Measurements from ENCODE around the gene CEBPZ.
"Not testable (repeated sequence)": the region's sequence is repeated elsewhere in the genome, so short reads cannot be mapped to it uniquely, and the experiment has no call there.

The CEBPZ gene

GRCh38 chr2:37224063-37224462 is 7.3 kb downstream of the CEBPZ start:
- FAIRE-seq, result no peak
- DNase-seq (ENCODE audit: low spot score), result no peak

GRCh38 chr2:37223131-37223530 is 8.3 kb downstream of the CEBPZ start:
- DNase-seq (ENCODE audit: low spot score) (no peak), FAIRE-seq (no peak)

GRCh38 chr2:37219046-37219445 is 12.3 kb downstream of the CEBPZ start:
- FAIRE-seq, result no peak
- no peak for DNase-seq (ENCODE audit: low spot score)

- DNase-seq (ENCODE audit: low spot score) (no peak), FAIRE-seq (no peak)
These were observed 16.1 kb downstream of the CEBPZ start for GRCh38 chr2:37215250-37215649.

GRCh38 chr2:37211939-37212338 is 19.5 kb downstream of the CEBPZ start:
- no peak for FAIRE-seq
- no peak for DNase-seq (ENCODE audit: low spot score)

GRCh38 chr2:37211212-37211611 is 20.2 kb downstream of the CEBPZ start:
- DNase-seq (ENCODE audit: low spot score) (no peak), FAIRE-seq (no peak)

- not testable (repeated sequence) for FAIRE-seq; DNase-seq (ENCODE audit: low spot score)
These were observed 24.6 kb downstream of the CEBPZ start for GRCh38 chr2:37206760-37207159.

GRCh38 chr2:37205689-37206341 is 25.6 kb downstream of the CEBPZ start:
- FAIRE-seq, result no peak
- no peak for DNase-seq (ENCODE audit: low spot score)

GRCh38 chr2:37205071-37205661 is 26.2 kb downstream of the CEBPZ start:
- FAIRE-seq; DNase-seq (ENCODE audit: low spot score): not testable (repeated sequence)

- DNase-seq (ENCODE audit: low spot score) (no peak), FAIRE-seq (no peak)
These were observed 27.7 kb downstream of the CEBPZ start for GRCh38 chr2:37203708-37204107.

GRCh38 chr2:37201766-37202165 is 29.6 kb downstream of the CEBPZ start:
- no peak for DNase-seq (ENCODE audit: low spot score)
- no peak for FAIRE-seq

GRCh38 chr2:37201208-37201607 is 30.2 kb downstream of the CEBPZ start:
- no peak for FAIRE-seq

GRCh38 chr2:37198681-37199065 is 32.7 kb downstream of the CEBPZ start:
- FAIRE-seq, result no peak
- DNase-seq (ENCODE audit: low spot score), result no peak

More at GRCh38 chr2:37201208-37201607, 30.2 kb downstream of the CEBPZ start:
- DNase-seq (ENCODE audit: low spot score), result no peak

GRCh38 chr2:37196320-37197195 is 34.8 kb downstream of the CEBPZ start, which contains the start of gene CEBPZOS:
Gene CEBPZOS, plus strand, starts transcription at chr2:37196496. Its CDS starts 3,209 bp downstream, at chr2:37199705.
- DNase-seq (ENCODE audit: low spot score), result peak; percentile 89
- FAIRE-seq, result peak; percentile 94

- FAIRE-seq; DNase-seq (ENCODE audit: low spot score): not testable (repeated sequence)
These were observed 35.5 kb downstream of the CEBPZ start for GRCh38 chr2:37195862-37196319.

GRCh38 chr2:37192551-37192950 is 38.8 kb downstream of the CEBPZ start:
- FAIRE-seq (no peak), DNase-seq (ENCODE audit: low spot score) (no peak)

GRCh38 chr2:37191747-37192146 is 39.6 kb downstream of the CEBPZ start:
- FAIRE-seq (no peak), DNase-seq (ENCODE audit: low spot score) (no peak)

GRCh38 chr2:37191253-37191652 is 40.1 kb downstream of the CEBPZ start:
- DNase-seq (ENCODE audit: low spot score), result no peak

GRCh38 chr2:37190290-37190689 is 41.1 kb downstream of the CEBPZ start:
- no peak for FAIRE-seq
- no peak for DNase-seq (ENCODE audit: low spot score)

More at GRCh38 chr2:37191253-37191652, 40.1 kb downstream of the CEBPZ start:
- no peak for FAIRE-seq

- DNase-seq (ENCODE audit: low spot score) (peak; percentile 57), FAIRE-seq (no peak)
These were observed 41.8 kb downstream of the CEBPZ start for GRCh38 chr2:37189452-37190153.

- no peak for DNase-seq (ENCODE audit: low spot score)
- no peak for FAIRE-seq
These were observed 42.8 kb downstream of the CEBPZ start, which contains the start of gene SULT6B1 for GRCh38 chr2:37188570-37188969. Gene SULT6B1, minus strand, starts transcription at chr2:37188670. Its CDS starts 30 bp downstream, at chr2:37188640.

Measured in urothelium cell line (cell line).